Body of pancreas (tissue), 4 donors: ENCODE data around the gene PIKFYVE.
A peak's percentile ranks its signal among the peaks of the same experiment; 100 is the strongest.

Experiments used
- CTCF ChIP-seq, 7 experiments: fragments of 450-650 bp in 4 of 7; fragments of 200-600 bp in 3 of 7; sonication (generic) in 3 of 7; IDR thresholded peaks; one replicate each; pipeline ENCODE4 v1.5.1; 2016 to 2019; ENCODE audit warnings: antibody characterized with exemption in 7 of 7
- POLR2A ChIP-seq, 3 donors: fragments of 450-650 bp; IDR thresholded peaks; one replicate each; pipeline ENCODE4 v1.6.1; 2016; ENCODE audit warnings: antibody characterized with exemption in 3 of 3, mild to moderate bottlenecking in 2 of 3

GRCh38 chr2:208254118-208254870 lies 11.8 kb upstream of the PIKFYVE start:
- peak; percentile 66 to 86 (median 78) for TF ChIP-seq CTCF (IDR thresholded peaks at IDR 0.05)
- TF ChIP-seq POLR2A (IDR thresholded peaks at IDR 0.05), result no peak
